ENCODE measurements around the gene KRTAP10-4. TPM values are rescaled to one million over a fixed set of nuclear protein-coding genes. Genes with fewer than 3 reads are reported as not detected.
A peak's percentile ranks its signal among the peaks of the same experiment; 100 is the strongest.

KRTAP10-4 gene
- total RNA-seq, 3 donors from 2014 or later (not counting 1 experiment from before 2014, with no cell fraction given): not detected

DNA sequence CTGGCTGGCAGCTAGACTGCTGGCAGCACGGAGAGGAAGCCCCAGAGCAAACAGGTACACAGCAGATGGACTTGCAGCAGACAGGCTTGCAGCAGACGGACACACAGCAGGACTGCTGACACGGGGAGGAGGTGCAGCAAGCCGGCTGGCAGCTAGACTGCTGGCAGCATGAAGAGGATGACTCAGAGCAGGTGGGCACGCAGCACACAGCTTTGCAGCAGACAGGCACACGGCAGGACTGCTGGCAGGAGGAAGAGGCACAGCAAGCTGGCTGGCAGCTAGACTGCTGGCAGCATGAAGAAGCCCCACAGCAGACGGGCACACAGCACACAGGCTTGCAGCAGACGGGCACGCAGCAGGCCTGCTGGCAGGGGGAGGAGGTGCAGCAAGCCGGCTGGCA, 22.7 kb upstream of the KRTAP10-4 start:
- Histone ChIP-seq H3K9me3 (ENCODE audit: control insufficient read depth, insufficient read depth, low read length) (peaks cover 6% of the 10 kb centered on the region), H3K4me3 (ENCODE audit: low read length) (no peak overlapping the region), H3K36me3 (ENCODE audit: control insufficient read depth, insufficient read depth, low read length) (no peaks in the 10 kb centered on the region), H3K27ac (ENCODE audit: low read length) (no peak overlapping the region), H3K27me3 (ENCODE audit: control insufficient read depth, insufficient read depth, low read length) (no peaks in the 10 kb centered on the region), H3K4me1 (ENCODE audit: control insufficient read depth, insufficient read depth, low read length) (peaks cover 7% of the 10 kb centered on the region)
- Mint-ChIP-seq H3K4me3 (no peak overlapping the region), H3K4me1 (peaks cover 22 to 32% of the 10 kb centered on the region in 2 donors), H3K27ac (peak overlapping the region in 1 of 2 donors; percentile 69), H3K36me3 (peaks cover 17% of the 10 kb centered on the region), H3K9me3 (peaks cover 6 to 11% of the 10 kb centered on the region in 2 donors), H3K27me3 (ENCODE audit: low read depth in 2 of 2) (peaks cover 7 to 11% of the 10 kb centered on the region in 2 donors)
- no peak for TF ChIP-seq CTCF (IDR thresholded peaks at IDR 0.05)
- DNase-seq (no peak), ATAC-seq (no peak)
- WGBS (ENCODE audit: insufficient coverage): 82% methylated on average over 10 of the region's 10 CpGs
- intact Hi-C loops (cut with micrococcal nuclease): no loop called here

DNA sequence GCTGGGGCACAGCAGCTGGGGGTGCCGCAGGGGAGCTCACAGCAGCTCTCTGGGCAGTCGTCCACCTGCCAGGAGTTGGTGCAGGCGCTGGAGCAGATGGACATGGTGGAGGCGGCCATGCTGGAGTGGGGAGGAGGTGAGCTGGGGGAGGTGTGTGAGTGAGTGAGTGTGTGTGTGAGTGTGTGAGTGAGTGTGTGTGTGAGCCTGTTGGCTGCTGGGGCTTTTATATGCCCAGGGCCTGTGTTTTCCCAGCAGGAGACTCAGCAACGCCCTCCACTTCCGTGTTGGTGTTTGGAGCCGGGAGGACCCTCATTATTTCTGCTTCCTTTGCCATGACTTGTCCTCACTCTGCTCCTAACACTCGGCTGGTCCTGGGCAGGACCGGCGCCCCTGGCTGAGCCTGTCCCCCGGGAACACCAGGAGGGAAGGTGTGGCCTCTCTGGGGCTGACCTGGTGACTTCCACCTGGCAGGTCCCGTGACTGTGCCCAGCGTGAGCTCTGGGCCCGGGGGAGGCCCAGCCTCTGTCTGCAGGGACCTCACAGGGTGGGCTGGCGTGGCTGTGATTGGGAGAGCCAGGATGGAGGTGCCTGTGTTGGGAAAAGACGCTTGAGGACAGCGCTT, 22.1 kb upstream of the KRTAP10-4 start, which contains the start of gene KRTAP10-2:
Gene KRTAP10-2, minus strand, starts transcription at position 166 of the 622 bp plus-strand sequence. Its CDS starts 47 bp downstream, at position 119.
- Histone ChIP-seq H3K27ac (ENCODE audit: low read length) (no peak within 1 kb of the TSS), H3K4me3 (ENCODE audit: low read length) (no peak within 1 kb of the TSS), H3K9me3 (ENCODE audit: control insufficient read depth, insufficient read depth, low read length) (peaks cover 2% of the 10 kb centered on the region), H3K36me3 (ENCODE audit: control insufficient read depth, insufficient read depth, low read length) (no peaks in the 10 kb centered on the region), H3K27me3 (ENCODE audit: control insufficient read depth, insufficient read depth, low read length) (no peaks in the 10 kb centered on the region), H3K4me1 (ENCODE audit: control insufficient read depth, insufficient read depth, low read length) (peaks cover 7% of the 10 kb centered on the region)
- Mint-ChIP-seq H3K4me3 (no peak within 1 kb of the TSS), H3K4me1 (peaks cover 22 to 32% of the 10 kb centered on the region in 2 donors), H3K27ac (peak within 1 kb of the TSS in 1 of 2 donors; percentile 69), H3K36me3 (peaks cover 15% of the 10 kb centered on the region), H3K27me3 (ENCODE audit: low read depth in 2 of 2) (peaks cover 7 to 11% of the 10 kb centered on the region in 2 donors), H3K9me3 (peaks cover 6 to 11% of the 10 kb centered on the region in 2 donors)
- intact Hi-C loops (cut with micrococcal nuclease): no loop called here
- TF ChIP-seq CTCF (IDR thresholded peaks at IDR 0.05): no peak
- ATAC-seq (no peak), DNase-seq (peak in 1 of 2 donors; percentile 11)
- 84% methylated on average over 17 of the region's 17 CpGs for WGBS (ENCODE audit: insufficient coverage)

DNA sequence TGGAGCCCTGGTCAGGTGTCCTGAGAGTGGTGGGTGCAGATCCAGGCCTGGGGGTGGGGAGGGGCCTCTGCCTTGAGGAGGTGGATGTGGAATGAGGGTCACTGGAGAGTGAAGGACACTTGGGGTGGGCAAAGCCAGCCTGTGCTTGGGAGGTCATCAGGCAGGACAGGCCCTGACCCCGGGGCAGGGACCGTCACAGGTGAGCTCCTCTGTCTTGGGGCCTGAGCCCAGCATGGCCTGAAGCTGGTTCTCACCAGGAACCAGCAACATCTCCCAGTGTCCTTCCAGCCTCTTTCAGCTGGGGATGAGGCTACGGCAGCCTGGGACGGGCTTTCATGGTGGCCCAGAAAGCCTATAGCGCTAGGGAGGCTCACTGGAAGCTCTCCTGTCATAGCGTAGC, 21.4 kb upstream of the KRTAP10-4 start:
- no peak overlapping the region for H3K27ac ChIP-seq (ENCODE audit: low read length)
- Mint-ChIP-seq H3K36me3 (peaks cover 9% of the 10 kb centered on the region), H3K4me1 (peaks cover 17 to 27% of the 10 kb centered on the region in 2 donors), H3K27ac (no peak overlapping the region), H3K4me3 (no peak overlapping the region), H3K27me3 (ENCODE audit: low read depth in 2 of 2) (peaks cover 7 to 11% of the 10 kb centered on the region in 2 donors), H3K9me3 (peaks cover 2 to 5% of the 10 kb centered on the region in 2 donors)
- peaks cover 7% of the 10 kb centered on the region for H3K4me1 ChIP-seq (ENCODE audit: control insufficient read depth, insufficient read depth, low read length)
- ATAC-seq: no peak
- no peak overlapping the region for H3K4me3 ChIP-seq (ENCODE audit: low read length)
- no peaks in the 10 kb centered on the region for H3K9me3 ChIP-seq (ENCODE audit: control insufficient read depth, insufficient read depth, low read length)
- TF ChIP-seq CTCF (IDR thresholded peaks at IDR 0.05): no peak
- DNase-seq: no peak
- no peaks in the 10 kb centered on the region for H3K36me3 ChIP-seq (ENCODE audit: control insufficient read depth, insufficient read depth, low read length)
- no peaks in the 10 kb centered on the region for H3K27me3 ChIP-seq (ENCODE audit: control insufficient read depth, insufficient read depth, low read length)
- intact Hi-C loops (cut with micrococcal nuclease): no loop called here
- WGBS (ENCODE audit: insufficient coverage): 93% methylated on average over 6 of the region's 6 CpGs

Measured in natural killer cell (primary cell).